ENCODE data around the gene PADI2. TPM values are rescaled to one million over a fixed set of nuclear protein-coding genes. Genes with fewer than 3 reads are reported as not detected.
A peak's percentile ranks its signal among the peaks of the same experiment; 100 is the strongest.

The PADI2 gene
- polyA plus RNA-seq, 1 experiment = not detected

DNA sequence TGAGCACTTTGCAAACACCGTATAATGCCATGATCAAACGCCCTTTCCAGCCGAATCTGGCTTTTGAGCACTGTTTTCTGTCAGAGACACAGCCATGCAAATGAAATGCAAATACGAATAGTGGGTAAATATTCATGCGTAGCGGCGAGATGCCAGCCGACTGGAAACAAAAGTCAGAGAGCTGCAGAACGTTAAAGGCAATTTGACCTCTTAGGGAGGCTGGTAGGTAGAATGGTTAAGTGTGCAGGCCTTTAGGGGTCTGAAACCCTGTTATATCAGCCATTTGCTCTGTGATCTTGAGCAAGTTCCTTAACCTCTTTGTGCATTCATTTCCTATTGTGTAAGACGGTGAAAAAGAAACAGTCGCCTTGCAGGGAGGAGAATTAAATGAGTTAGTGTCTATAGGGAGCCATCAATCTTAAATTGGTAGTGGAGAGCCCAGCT lies 58.9 kb downstream of the PADI2 start:
- no peak overlapping the region for H3K27ac ChIP-seq (ENCODE audit: low read depth, low read length)

GRCh38 chr1:17059391-17060305 lies 59.6 kb downstream of the PADI2 start:
- no peak overlapping the region for H3K4me3 ChIP-seq (ENCODE audit: low read depth, low read length)
- peak; percentile 26 for DNase-seq (ENCODE audit: low read depth, low spot score)
- peak; percentile 84 for TF ChIP-seq CTCF (IDR thresholded peaks at IDR 0.05; ENCODE audit: low read depth, low read length)
- H3K27me3 ChIP-seq (ENCODE audit: control insufficient read depth, insufficient read depth, low read length) = peaks cover 7% of the 10 kb centered on the region
- ChIA-PET POLR2A (no interaction called here), CTCF (interaction anchor here (0.8 to 2.9 kb wide), 13 partner anchors 15 to 381 kb away, joined by 3 to 18 read pairs (median 4); no protein-coding TSS in a partner anchor)
- no peaks in the 10 kb centered on the region for H3K9me3 ChIP-seq (ENCODE audit: control insufficient read depth, insufficient read depth, low read length)
- H3K27ac ChIP-seq (ENCODE audit: low read depth, low read length) = no peak overlapping the region

More for the DNA sequence above, 58.9 kb downstream of the PADI2 start:
- POLR2A ChIA-PET = no interaction called here
- TF ChIP-seq CTCF (IDR thresholded peaks at IDR 0.05; ENCODE audit: low read depth, low read length) = no peak
- no peak overlapping the region for H3K4me3 ChIP-seq (ENCODE audit: low read depth, low read length)
- peaks cover 7% of the 10 kb centered on the region for H3K27me3 ChIP-seq (ENCODE audit: control insufficient read depth, insufficient read depth, low read length)
- DNase-seq (ENCODE audit: low read depth, low spot score) = no peak
- CTCF ChIA-PET = interaction anchor here (0.5 to 2.9 kb wide), 12 partner anchors 14 to 527 kb away, joined by 3 to 18 read pairs (median 4); no protein-coding TSS in a partner anchor
- peaks cover 5% of the 10 kb centered on the region; the same call in 1 of the 2 replicates for H3K9me3 ChIP-seq (ENCODE audit: control insufficient read depth, insufficient read depth, low read length)

DNA sequence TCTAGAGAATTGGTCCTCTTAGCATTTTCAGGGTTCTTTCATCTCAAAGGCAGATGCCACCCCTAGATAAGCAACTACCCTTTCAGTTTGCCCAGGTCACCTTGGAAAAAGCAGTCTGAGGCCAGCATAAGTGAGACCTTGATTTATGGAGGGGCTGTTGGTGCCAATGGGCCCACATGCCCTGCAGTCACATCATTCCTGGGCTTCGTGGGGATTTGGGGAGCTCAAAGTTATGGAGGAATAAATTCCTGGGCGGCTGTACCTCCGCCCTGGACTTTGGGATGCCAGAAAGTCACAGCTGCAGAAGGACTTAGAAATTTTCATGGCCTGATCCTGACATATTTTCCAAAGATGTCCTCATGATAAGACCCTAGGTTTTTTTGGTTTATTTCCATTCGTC lies 62.7 kb downstream of the PADI2 start:
- CTCF ChIA-PET = interaction anchor here (1.0 to 2.9 kb wide), 3 partner anchors 96 to 350 kb away, joined by 3 to 14 read pairs (median 4); no protein-coding TSS in a partner anchor
- no peak overlapping the region for H3K27ac ChIP-seq (ENCODE audit: low read depth, low read length)
- DNase-seq (ENCODE audit: low read depth, low spot score) = no peak
- no peaks in the 10 kb centered on the region for H3K9me3 ChIP-seq (ENCODE audit: control insufficient read depth, insufficient read depth, low read length)
- POLR2A ChIA-PET = no interaction called here
- TF ChIP-seq CTCF (IDR thresholded peaks at IDR 0.05; ENCODE audit: low read depth, low read length) = no peak
- peaks cover 7% of the 10 kb centered on the region for H3K27me3 ChIP-seq (ENCODE audit: control insufficient read depth, insufficient read depth, low read length)
- H3K4me3 ChIP-seq (ENCODE audit: low read depth, low read length) = no peak overlapping the region

- Histone ChIP-seq H3K27me3 (ENCODE audit: control insufficient read depth, insufficient read depth, low read length) (peaks cover 7% of the 10 kb centered on the region), H3K4me3 (ENCODE audit: low read depth, low read length) (no peak overlapping the region), H3K27ac (ENCODE audit: low read depth, low read length) (no peak overlapping the region), H3K9me3 (ENCODE audit: control insufficient read depth, insufficient read depth, low read length) (no peaks in the 10 kb centered on the region)
- DNase-seq (ENCODE audit: low read depth, low spot score) = no peak
- no peak for TF ChIP-seq CTCF (IDR thresholded peaks at IDR 0.05; ENCODE audit: low read depth, low read length)
- ChIA-PET POLR2A (no interaction called here), CTCF (interaction anchor here (1.0 kb wide), 1 partner anchor 104 kb away, joined by 4 read pairs; no protein-coding TSS in a partner anchor)
These were observed 63.5 kb downstream of the PADI2 start for GRCh38 chr1:17055801-17056200.
